Endothelial cell (in vitro differentiated cells): ENCODE data around the gene ZNF451. TPM values are rescaled to one million over a fixed set of nuclear protein-coding genes. Genes with fewer than 3 reads are reported as not detected.

Experiments used
- DNase-seq: peaks from one replicate; pipeline ENCODE4 v3.0.0; 2021; ENCODE audit warnings: low spot score
- H3K27ac Mint-ChIP-seq: one replicate; pipeline ENCODE4 v1.8.0; 2021; ENCODE audit warnings: mixed read lengths, inconsistent platforms; ENCODE audit not compliant: unreplicated experiment
- H3K27me3 Mint-ChIP-seq: one replicate; pipeline ENCODE4 v1.8.0; 2021; ENCODE audit warnings: mild to moderate bottlenecking, moderate library complexity, mixed read lengths, inconsistent platforms; ENCODE audit not compliant: unreplicated experiment
- H3K36me3 Mint-ChIP-seq: one replicate; pipeline ENCODE4 v1.8.0; 2021; ENCODE audit warnings: mild to moderate bottlenecking, low read depth, mixed read lengths, inconsistent platforms; ENCODE audit not compliant: unreplicated experiment
- H3K4me1 Mint-ChIP-seq: one replicate; pipeline ENCODE4 v1.8.0; 2021; ENCODE audit warnings: mild to moderate bottlenecking, mixed read lengths, inconsistent platforms; ENCODE audit not compliant: unreplicated experiment
- H3K4me3 Mint-ChIP-seq: one replicate; pipeline ENCODE4 v1.8.0; 2021; ENCODE audit warnings: mild to moderate bottlenecking, mixed read lengths, inconsistent platforms; ENCODE audit not compliant: unreplicated experiment
- H3K9me3 Mint-ChIP-seq: one replicate; pipeline ENCODE4 v1.8.0; 2021; ENCODE audit warnings: mixed read lengths, inconsistent platforms; ENCODE audit not compliant: unreplicated experiment
- total RNA-seq: library from RNA; stranded (reverse); fragmentation: NEBNext Ultra II Directional; extraction: Animal tissue kit (Norgen Biotek cat#: 25700); gene quantifications from one replicate; pipeline ENCODE4 v1.2.1, GENCODE V29; 2021; ENCODE audit not compliant: unreplicated experiment
- TF ChIP-seq, protein P1 (sequence below): fragments of 200-600 bp; sonication (generic); IDR thresholded peaks from one replicate; pipeline ENCODE4 v1.5.0; 2021; ENCODE audit warnings: antibody characterized with exemption; ENCODE audit not compliant: unreplicated experiment

Gene ZNF451
- total RNA-seq, 1 donor from 2014 or later, result 129 TPM

DNA sequence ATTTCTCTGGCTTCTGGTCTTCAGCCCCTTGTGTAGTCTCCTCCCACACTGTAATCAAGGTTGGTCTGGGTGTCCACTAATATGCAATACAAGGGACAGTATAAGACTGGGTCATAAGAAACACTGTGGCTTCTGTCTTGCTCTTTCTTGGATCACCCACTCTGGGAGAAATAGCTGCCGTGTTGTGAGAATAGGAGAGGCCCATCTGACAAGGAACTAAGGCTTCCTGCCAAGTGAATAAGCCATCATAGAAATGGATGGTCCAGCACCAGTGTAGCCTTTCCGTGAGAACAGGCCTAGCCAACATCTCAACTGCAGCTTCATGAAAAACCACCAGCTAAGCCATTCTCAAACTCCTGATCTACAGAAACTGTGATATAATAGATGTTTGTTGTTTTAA is 105.5 kb downstream of the ZNF451 start:
- DNase-seq, result no peak
- TF ChIP-seq, protein P1, sequence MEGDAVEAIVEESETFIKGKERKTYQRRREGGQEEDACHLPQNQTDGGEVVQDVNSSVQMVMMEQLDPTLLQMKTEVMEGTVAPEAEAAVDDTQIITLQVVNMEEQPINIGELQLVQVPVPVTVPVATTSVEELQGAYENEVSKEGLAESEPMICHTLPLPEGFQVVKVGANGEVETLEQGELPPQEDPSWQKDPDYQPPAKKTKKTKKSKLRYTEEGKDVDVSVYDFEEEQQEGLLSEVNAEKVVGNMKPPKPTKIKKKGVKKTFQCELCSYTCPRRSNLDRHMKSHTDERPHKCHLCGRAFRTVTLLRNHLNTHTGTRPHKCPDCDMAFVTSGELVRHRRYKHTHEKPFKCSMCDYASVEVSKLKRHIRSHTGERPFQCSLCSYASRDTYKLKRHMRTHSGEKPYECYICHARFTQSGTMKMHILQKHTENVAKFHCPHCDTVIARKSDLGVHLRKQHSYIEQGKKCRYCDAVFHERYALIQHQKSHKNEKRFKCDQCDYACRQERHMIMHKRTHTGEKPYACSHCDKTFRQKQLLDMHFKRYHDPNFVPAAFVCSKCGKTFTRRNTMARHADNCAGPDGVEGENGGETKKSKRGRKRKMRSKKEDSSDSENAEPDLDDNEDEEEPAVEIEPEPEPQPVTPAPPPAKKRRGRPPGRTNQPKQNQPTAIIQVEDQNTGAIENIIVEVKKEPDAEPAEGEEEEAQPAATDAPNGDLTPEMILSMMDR, result no peak
- no peaks in the 10 kb centered on the region for H3K27me3 Mint-ChIP-seq
- no peaks in the 10 kb centered on the region for H3K9me3 Mint-ChIP-seq
- no peaks in the 10 kb centered on the region for H3K36me3 Mint-ChIP-seq
- peaks cover 2% of the 10 kb centered on the region for H3K4me1 Mint-ChIP-seq
- H3K4me3 Mint-ChIP-seq, result no peak overlapping the region
- no peak overlapping the region for H3K27ac Mint-ChIP-seq

DNA sequence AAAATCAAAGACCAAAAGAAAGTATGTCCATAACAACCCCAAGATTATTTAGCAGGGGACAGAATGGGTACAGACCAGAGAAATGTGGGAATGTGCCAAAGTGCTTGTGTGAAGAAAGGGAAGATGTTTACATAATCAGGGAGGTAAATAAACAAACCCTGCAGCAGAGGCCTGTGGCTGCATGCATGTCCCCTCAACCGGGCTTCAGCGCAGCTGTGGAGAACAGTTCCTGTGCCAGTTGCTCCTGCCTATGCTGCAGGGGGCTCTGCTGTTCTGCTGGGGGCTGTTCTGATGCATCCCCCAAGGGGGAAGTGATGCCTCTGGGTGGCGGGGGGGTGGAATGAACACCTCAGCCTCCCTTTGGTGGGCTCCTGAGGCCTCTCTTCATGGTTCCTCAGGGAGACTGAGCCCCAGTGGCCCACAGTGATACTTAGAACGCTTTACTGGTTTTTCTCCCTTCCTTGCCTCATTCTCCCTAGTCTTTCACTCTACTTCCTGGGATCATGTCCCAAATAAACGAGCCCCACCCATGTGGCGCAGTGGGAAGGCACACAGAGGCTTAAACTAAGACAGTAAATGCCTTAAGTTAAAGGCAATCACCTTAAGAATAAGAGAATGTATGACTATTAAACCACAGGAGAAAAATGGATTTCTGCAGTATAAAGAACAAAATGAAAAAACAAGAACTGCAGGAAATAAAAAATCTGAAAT is 109.1 kb downstream of the ZNF451 start:
- TF ChIP-seq, protein P1, result no peak
- H3K4me1 Mint-ChIP-seq, result peaks cover 2% of the 10 kb centered on the region
- no peak for DNase-seq
- no peak overlapping the region for H3K4me3 Mint-ChIP-seq
- H3K36me3 Mint-ChIP-seq, result no peaks in the 10 kb centered on the region
- no peak overlapping the region for H3K27ac Mint-ChIP-seq
- H3K27me3 Mint-ChIP-seq, result no peaks in the 10 kb centered on the region
- no peaks in the 10 kb centered on the region for H3K9me3 Mint-ChIP-seq

DNA sequence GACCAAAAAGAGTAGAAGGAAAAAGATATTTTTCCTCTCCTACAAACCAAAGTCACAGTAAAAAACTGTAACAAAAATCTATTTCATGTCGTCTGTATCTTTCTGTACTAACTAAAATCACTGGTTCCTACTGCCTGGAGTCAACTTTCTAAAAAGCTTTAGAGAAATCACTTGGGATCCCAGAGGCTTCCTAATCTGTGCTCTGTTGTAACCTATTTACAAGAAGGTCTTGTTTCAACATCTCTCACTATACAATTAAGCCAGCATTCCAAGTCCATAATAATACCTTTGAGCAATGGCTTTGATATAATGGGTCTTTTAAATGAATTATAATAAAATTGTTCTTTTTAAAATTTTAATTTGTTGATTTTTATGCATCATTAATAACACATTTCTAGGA is 111.7 kb downstream of the ZNF451 start:
- H3K27ac Mint-ChIP-seq, result no peak overlapping the region
- H3K36me3 Mint-ChIP-seq, result no peaks in the 10 kb centered on the region
- DNase-seq, result no peak
- peaks cover 6% of the 10 kb centered on the region for H3K4me1 Mint-ChIP-seq
- no peak overlapping the region for H3K4me3 Mint-ChIP-seq
- TF ChIP-seq, protein P1, result no peak
- H3K27me3 Mint-ChIP-seq, result no peaks in the 10 kb centered on the region
- no peaks in the 10 kb centered on the region for H3K9me3 Mint-ChIP-seq

DNA sequence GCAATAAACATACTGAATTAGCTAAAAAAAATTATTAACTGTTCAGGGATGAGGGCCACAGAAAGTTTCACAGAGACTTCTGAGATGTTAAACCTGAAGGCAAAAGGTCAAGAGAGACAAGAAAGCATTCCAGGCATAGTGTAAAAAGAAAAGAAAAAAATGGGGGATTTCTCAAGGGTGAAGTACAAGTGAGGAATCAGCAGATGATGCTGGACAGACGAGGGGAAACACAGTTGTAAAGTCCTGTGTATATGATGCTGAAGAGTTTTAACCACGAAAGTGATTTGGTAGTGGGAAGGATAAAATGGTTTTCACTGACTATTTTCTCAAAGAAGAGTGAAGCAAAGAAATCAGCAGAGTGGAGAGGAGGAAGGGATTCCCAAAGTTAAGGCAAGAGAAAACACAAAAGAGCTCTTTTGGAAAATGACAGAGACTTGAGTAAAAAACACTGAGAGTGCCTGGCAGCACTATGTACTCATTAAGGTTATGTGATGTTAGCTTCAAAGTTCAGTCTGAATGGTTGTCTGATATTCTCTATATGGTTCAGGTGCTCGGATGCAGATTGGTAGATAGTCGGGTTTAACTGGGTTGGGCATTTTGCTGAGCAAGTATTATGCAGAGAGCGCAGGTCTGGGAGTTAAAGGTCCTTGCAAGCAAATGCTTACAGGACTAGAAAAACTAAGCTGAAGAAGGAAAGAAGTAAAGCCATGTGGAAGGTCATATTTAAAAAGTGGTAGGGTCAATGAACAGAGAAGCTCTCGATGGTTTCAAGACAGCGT is 115.8 kb downstream of the ZNF451 start:
- Mint-ChIP-seq H3K27ac (no peak overlapping the region), H3K9me3 (no peaks in the 10 kb centered on the region), H3K4me3 (no peak overlapping the region), H3K27me3 (no peaks in the 10 kb centered on the region), H3K4me1 (peaks cover 4% of the 10 kb centered on the region), H3K36me3 (no peaks in the 10 kb centered on the region)
- TF ChIP-seq, protein P1, result no peak
- no peak for DNase-seq

DNA sequence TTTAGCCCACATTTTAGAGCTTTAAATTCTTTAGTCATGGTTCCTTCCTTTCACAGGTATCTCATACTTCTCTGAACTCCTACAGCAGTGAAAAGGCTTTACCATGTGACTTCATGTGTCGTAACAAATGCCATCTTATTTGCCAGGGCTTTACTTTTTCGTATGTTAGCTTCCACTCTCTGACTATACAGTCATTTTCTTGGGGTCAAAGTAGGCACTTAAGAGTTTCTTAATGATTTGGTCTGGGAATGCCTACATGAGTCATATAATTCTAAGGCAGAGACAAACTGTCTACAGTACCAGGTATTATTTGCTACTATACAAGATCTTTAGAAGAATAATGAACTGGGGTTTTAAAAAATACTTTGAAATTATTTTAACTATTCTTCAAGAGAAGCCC is 117.2 kb downstream of the ZNF451 start:
- no peaks in the 10 kb centered on the region for H3K9me3 Mint-ChIP-seq
- H3K36me3 Mint-ChIP-seq, result no peaks in the 10 kb centered on the region
- H3K4me1 Mint-ChIP-seq, result peaks cover 4% of the 10 kb centered on the region
- no peak for DNase-seq
- H3K27ac Mint-ChIP-seq, result no peak overlapping the region
- TF ChIP-seq, protein P1, result no peak
- H3K4me3 Mint-ChIP-seq, result no peak overlapping the region
- no peaks in the 10 kb centered on the region for H3K27me3 Mint-ChIP-seq
